ENCODE results near the gene GSTO2.

GSTO2 gene

GRCh38 chr10:104351061-104351702 is 82.2 kb downstream of the GSTO2 start:
- H3K4me3 ChIP-seq (ENCODE audit: low read depth, low read length) = no peak overlapping the region
- H2AFZ ChIP-seq = no peak overlapping the region
- TF ChIP-seq CTCF (IDR thresholded peaks at IDR 0.05) = no peak
- no peaks in the 10 kb centered on the region for H3K27me3 ChIP-seq (ENCODE audit: control insufficient read depth, insufficient read depth, low read length)
- H3K27ac ChIP-seq = no peak overlapping the region
- no peak overlapping the region for H3K9ac ChIP-seq
- H3K36me3 ChIP-seq (ENCODE audit: control insufficient read depth, insufficient read depth, low read length) = no peaks in the 10 kb centered on the region
- no peaks in the 10 kb centered on the region for H3K9me3 ChIP-seq (ENCODE audit: control insufficient read depth, low read length)
- H3K4me2 ChIP-seq (ENCODE audit: low read length) = no peak overlapping the region
- H3K4me1 ChIP-seq = peaks cover 4% of the 10 kb centered on the region
- H3K79me2 ChIP-seq = no peaks in the 10 kb centered on the region

- H3K27ac ChIP-seq = no peak overlapping the region
- no peak overlapping the region for H3K4me3 ChIP-seq (ENCODE audit: low read depth, low read length)
- H3K9ac ChIP-seq = no peak overlapping the region
- peaks cover 4% of the 10 kb centered on the region for H3K4me1 ChIP-seq
- no peaks in the 10 kb centered on the region for H3K27me3 ChIP-seq (ENCODE audit: control insufficient read depth, insufficient read depth, low read length)
- peak overlapping the region; percentile 28 for H2AFZ ChIP-seq
- H3K9me3 ChIP-seq (ENCODE audit: control insufficient read depth, low read length) = no peaks in the 10 kb centered on the region
- H3K79me2 ChIP-seq = no peaks in the 10 kb centered on the region
- H3K4me2 ChIP-seq (ENCODE audit: low read length) = no peak overlapping the region
- H3K36me3 ChIP-seq (ENCODE audit: control insufficient read depth, insufficient read depth, low read length) = no peaks in the 10 kb centered on the region
- no peak for TF ChIP-seq CTCF (IDR thresholded peaks at IDR 0.05)
Observed at GRCh38 chr10:104351919-104352318, 82.9 kb downstream of the GSTO2 start.

GRCh38 chr10:104353325-104354048 is 84.5 kb downstream of the GSTO2 start, which contains the start of gene CFAP58:
Gene CFAP58 (plus strand): TSS chr10:104353833. CDS start chr10:104353898, 65 bp downstream.
- Histone ChIP-seq H3K27me3 (ENCODE audit: control insufficient read depth, insufficient read depth, low read length) (no peaks in the 10 kb centered on the region), H3K9me3 (ENCODE audit: control insufficient read depth, low read length) (no peaks in the 10 kb centered on the region), H3K79me2 (no peaks in the 10 kb centered on the region), H3K9ac (no peak within 1 kb of the TSS), H3K4me3 (ENCODE audit: low read depth, low read length) (peak within 1 kb of the TSS; percentile 56), H3K4me1 (peaks cover 4% of the 10 kb centered on the region), H3K4me2 (ENCODE audit: low read length) (peak within 1 kb of the TSS; percentile 79), H3K36me3 (ENCODE audit: control insufficient read depth, insufficient read depth, low read length) (no peaks in the 10 kb centered on the region), H3K27ac (peak within 1 kb of the TSS; percentile 34), H2AFZ (peak within 1 kb of the TSS; percentile 78)
- TF ChIP-seq CTCF (IDR thresholded peaks at IDR 0.05) = peak; percentile 79
